Type B pancreatic cell (in vitro differentiated cells): Measurements from ENCODE around the gene C4BPA. TPM values are rescaled to one million over a fixed set of nuclear protein-coding genes. Genes with fewer than 3 reads are reported as not detected.

Experiments used
- DNase-seq: peaks from one replicate; pipeline ENCODE4 v3.0.0; 2021; ENCODE audit warnings: mixed read lengths; ENCODE audit not compliant: unreplicated experiment; ENCODE audit errors: extremely low spot score
- H3K27ac Mint-ChIP-seq: 2 replicates; pipeline ENCODE4 v1.8.0; 2021; ENCODE audit warnings: mild to moderate bottlenecking, mixed read lengths
- H3K27me3 Mint-ChIP-seq: 2 replicates; pipeline ENCODE4 v1.8.0; 2021; ENCODE audit warnings: mixed read lengths
- H3K36me3 Mint-ChIP-seq: 2 replicates; pipeline ENCODE4 v1.8.0; 2021; ENCODE audit warnings: mixed read lengths
- H3K4me1 Mint-ChIP-seq: one replicate; pipeline ENCODE4 v1.8.0; 2021; ENCODE audit warnings: mixed read lengths; ENCODE audit not compliant: unreplicated experiment
- H3K4me3 Mint-ChIP-seq: 2 replicates; pipeline ENCODE4 v1.8.0; 2021; ENCODE audit warnings: mild to moderate bottlenecking, mixed read lengths
- H3K9me3 Mint-ChIP-seq: 2 replicates; pipeline ENCODE4 v1.8.0; 2021; ENCODE audit warnings: mixed read lengths
- total RNA-seq: library from RNA; stranded (reverse); gene quantifications from 2 replicates; pipeline ENCODE4 v1.2.1, GENCODE V29; 2021; ENCODE audit warnings: low replicate concordance
- TF ChIP-seq, protein P1 (sequence below): fragments of 200-600 bp; sonication (generic); conservative IDR thresholded peaks from 2 replicates; pipeline ENCODE4 v1.5.0; 2021; ENCODE audit warnings: antibody characterized with exemption, mild to moderate bottlenecking

C4BPA gene
- total RNA-seq, 1 donor from 2014 or later: 0.87 TPM

DNA sequence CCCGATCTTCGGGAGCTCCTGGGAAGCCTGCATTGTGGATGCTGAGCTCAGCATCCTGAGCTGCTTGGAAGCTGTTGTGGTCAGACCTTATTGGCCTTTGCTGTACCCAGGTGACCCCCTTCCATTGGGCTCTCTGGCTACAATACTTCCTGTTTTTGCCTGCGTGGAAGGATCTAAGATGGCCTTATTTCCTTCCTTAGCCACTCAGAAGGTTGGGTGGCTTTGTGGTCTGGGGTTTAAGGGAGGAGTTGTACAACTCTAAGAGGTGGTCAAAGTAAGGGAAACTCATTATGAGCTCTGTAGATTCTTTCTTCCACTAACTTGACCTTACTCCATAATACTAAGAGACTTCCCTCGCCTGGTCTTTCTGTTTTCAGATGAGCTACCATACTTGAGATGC is 33.2 kb upstream of the C4BPA start:
- H3K4me1 Mint-ChIP-seq: peaks cover 10% of the 10 kb centered on the region
- no peaks in the 10 kb centered on the region for H3K9me3 Mint-ChIP-seq
- no peak overlapping the region for H3K27ac Mint-ChIP-seq
- H3K36me3 Mint-ChIP-seq: peaks cover 33% of the 10 kb centered on the region
- TF ChIP-seq, protein P1, sequence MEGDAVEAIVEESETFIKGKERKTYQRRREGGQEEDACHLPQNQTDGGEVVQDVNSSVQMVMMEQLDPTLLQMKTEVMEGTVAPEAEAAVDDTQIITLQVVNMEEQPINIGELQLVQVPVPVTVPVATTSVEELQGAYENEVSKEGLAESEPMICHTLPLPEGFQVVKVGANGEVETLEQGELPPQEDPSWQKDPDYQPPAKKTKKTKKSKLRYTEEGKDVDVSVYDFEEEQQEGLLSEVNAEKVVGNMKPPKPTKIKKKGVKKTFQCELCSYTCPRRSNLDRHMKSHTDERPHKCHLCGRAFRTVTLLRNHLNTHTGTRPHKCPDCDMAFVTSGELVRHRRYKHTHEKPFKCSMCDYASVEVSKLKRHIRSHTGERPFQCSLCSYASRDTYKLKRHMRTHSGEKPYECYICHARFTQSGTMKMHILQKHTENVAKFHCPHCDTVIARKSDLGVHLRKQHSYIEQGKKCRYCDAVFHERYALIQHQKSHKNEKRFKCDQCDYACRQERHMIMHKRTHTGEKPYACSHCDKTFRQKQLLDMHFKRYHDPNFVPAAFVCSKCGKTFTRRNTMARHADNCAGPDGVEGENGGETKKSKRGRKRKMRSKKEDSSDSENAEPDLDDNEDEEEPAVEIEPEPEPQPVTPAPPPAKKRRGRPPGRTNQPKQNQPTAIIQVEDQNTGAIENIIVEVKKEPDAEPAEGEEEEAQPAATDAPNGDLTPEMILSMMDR: no peak
- no peak overlapping the region for H3K4me3 Mint-ChIP-seq
- DNase-seq: no peak
- no peaks in the 10 kb centered on the region for H3K27me3 Mint-ChIP-seq

DNA sequence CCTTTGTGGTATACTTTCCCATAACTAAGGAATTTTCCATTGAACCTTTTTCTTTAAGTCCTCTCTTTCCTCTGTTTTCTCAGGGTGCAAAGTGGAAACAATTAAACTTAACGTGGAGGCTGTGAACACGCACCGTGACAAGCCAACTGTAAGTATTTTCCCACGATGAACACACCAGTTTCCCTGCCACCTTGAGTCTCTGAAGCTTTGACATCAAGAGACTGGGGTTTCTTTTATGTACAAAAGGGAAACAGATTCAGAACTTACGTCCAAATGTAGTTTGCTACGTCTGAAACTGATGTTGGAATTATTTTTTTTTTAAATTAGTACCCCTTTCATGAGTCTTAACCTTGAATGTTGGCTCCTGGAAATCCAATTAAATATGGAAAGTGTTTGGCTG is 32.6 kb upstream of the C4BPA start:
- no peak overlapping the region for H3K4me3 Mint-ChIP-seq
- H3K4me1 Mint-ChIP-seq: peaks cover 10% of the 10 kb centered on the region
- H3K9me3 Mint-ChIP-seq: no peaks in the 10 kb centered on the region
- no peaks in the 10 kb centered on the region for H3K27me3 Mint-ChIP-seq
- no peak for DNase-seq
- peaks cover 33% of the 10 kb centered on the region for H3K36me3 Mint-ChIP-seq
- no peak overlapping the region for H3K27ac Mint-ChIP-seq
- TF ChIP-seq, protein P1: no peak

DNA sequence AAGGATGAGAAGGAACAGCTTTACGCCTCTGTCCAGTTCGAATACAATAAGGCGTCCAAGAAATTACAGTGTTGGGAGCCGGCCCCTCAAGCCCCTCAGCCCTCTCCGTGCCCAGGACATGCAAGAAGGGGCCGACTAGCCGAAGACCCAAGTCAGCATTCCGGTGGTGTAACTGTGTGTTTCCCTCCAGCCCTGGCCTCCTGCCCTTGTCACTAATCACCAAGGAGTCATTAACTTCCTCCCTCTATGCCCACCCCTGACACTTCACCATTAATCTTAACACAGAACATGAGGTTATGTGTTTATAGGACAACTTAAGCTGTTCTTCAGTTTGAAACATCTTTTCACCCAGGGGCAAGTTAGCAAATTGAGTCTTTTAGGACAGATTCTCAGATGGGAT is 31.8 kb upstream of the C4BPA start:
- DNase-seq: no peak
- peaks cover 29% of the 10 kb centered on the region for H3K36me3 Mint-ChIP-seq
- no peak overlapping the region for H3K27ac Mint-ChIP-seq
- H3K4me1 Mint-ChIP-seq: peaks cover 7% of the 10 kb centered on the region
- no peaks in the 10 kb centered on the region for H3K9me3 Mint-ChIP-seq
- TF ChIP-seq, protein P1: no peak
- no peak overlapping the region for H3K4me3 Mint-ChIP-seq
- H3K27me3 Mint-ChIP-seq: no peaks in the 10 kb centered on the region

DNA sequence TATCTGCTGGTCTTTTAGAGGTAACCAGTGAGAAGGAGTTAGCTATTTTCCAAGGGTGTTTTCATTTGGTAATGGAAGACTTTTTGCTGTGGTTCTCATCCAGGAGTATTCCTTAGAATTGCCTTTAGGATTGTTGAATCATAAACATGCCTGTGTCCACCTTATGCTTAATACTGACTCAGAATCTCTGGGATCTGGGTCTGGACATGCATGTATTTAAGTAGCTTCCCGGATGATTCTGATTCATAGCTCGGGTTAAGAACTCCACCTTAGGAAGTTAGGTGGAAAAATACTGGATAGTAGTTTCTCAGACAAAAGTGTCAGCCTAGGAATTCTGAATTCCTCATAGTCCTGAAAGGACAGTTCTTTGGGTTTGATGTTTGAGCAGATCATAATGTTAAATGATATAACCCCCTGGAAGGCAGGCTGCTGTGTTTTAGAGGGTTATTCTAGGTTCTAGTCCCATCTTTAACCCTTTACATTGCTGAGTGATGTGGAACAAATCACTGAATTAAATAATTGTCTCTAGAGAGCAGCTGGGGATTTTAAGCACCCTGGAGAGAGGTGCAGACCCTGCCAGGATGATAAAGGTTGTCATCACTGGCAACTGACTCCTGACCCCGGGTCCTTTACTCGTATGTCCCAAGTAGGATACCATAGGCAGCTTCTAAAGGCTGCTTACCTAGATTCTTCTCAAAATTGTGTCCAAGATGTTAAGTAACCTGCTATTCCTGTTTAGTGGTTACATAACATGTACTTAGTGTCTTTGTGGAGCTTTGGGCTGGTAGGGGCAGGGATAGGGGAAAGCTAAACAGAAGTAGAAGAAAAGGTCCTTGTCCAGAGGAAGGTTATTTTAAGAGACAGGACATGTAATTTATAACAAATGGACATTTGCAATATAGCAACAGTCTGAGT is 29.9 kb upstream of the C4BPA start:
- Mint-ChIP-seq H3K4me1 (peaks cover 10% of the 10 kb centered on the region), H3K4me3 (no peak overlapping the region), H3K27me3 (no peaks in the 10 kb centered on the region), H3K9me3 (no peaks in the 10 kb centered on the region), H3K27ac (peak overlapping the region; percentile 21), H3K36me3 (peaks cover 22% of the 10 kb centered on the region)
- TF ChIP-seq, protein P1: no peak
- DNase-seq: no peak

DNA sequence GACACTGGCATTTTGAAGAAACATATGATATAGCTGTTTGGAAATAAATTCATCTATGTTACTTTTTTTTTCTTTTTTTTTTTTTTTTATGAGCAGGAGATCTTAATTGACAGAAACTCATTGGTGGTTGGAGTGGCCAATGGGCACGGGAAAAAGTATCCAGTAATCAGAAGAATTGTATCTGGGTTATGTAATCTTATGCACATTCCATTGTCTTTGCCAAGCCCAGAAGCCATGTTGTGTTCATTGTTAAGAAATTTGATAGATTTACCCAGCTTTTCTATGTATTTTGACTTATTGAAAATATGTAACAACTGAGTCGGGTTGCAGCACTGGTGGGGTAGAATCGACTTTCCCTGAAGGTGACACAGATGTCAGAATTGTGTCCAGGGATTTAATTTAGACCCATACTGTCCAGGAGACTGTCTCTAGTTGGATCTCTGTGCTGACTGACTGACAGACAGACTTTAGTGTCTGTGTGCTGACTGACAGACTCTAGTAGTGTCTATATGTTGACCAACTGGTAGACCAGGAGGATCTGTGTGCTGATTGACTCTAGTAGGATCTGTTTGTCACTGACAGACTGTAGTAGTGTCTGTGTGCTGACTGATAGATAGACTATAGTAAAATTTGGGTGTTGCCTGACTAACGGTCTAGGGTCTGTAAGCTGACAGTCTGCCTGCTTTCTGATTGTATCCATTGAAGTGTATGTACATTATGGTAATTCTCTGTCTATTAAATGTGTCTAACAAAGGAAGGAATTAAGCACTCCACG is 27.7 kb upstream of the C4BPA start:
- H3K27ac Mint-ChIP-seq: no peak overlapping the region
- no peaks in the 10 kb centered on the region for H3K9me3 Mint-ChIP-seq
- H3K4me3 Mint-ChIP-seq: no peak overlapping the region
- H3K27me3 Mint-ChIP-seq: no peaks in the 10 kb centered on the region
- peaks cover 10% of the 10 kb centered on the region for H3K36me3 Mint-ChIP-seq
- no peak for DNase-seq
- TF ChIP-seq, protein P1: no peak
- H3K4me1 Mint-ChIP-seq: peaks cover 10% of the 10 kb centered on the region
